ENCODE data around the gene INPP4B.

- no peak for TF ChIP-seq POLR2A (IDR thresholded peaks at IDR 0.05)
- no peak for TF ChIP-seq CTCF (IDR thresholded peaks at IDR 0.05)
Measured at GRCh38 chr4:142110136-142110535, 736.0 kb downstream of the INPP4B start.

Data from breast epithelium (tissue), 3 donors.